DMS79 (cell line): ENCODE data around the gene RPS19BP1.
A peak's percentile ranks its signal among the peaks of the same experiment; 100 is the strongest.

Experiments used
- DNase-seq: peaks from one replicate; lab custom pipeline; 2025; lab: John Stamatoyannopoulos, UW

RPS19BP1 gene

GRCh38 chr22:39532215-39533073 is at the start of gene RPS19BP1:
RPS19BP1 (minus strand) TSS chr22:39532748; CDS start chr22:39532738, 10 bp downstream.
- peak; percentile 95 for DNase-seq

- DNase-seq, result no peak
Observed at GRCh38 chr22:39581303-39581702, 48.8 kb upstream of the RPS19BP1 start.

- no peak for DNase-seq
Observed at GRCh38 chr22:39580795-39581194, 48.2 kb upstream of the RPS19BP1 start.

GRCh38 chr22:39580006-39580441 is 47.5 kb upstream of the RPS19BP1 start:
- DNase-seq, result no peak

GRCh38 chr22:39577900-39578299 is 45.4 kb upstream of the RPS19BP1 start:
- DNase-seq, result no peak

GRCh38 chr22:39577366-39577765 is 44.8 kb upstream of the RPS19BP1 start:
- DNase-seq, result no peak

- DNase-seq, result no peak
Observed at GRCh38 chr22:39576027-39576426, 43.5 kb upstream of the RPS19BP1 start.

- no peak for DNase-seq
Observed at GRCh38 chr22:39575552-39575825, 42.9 kb upstream of the RPS19BP1 start.

- no peak for DNase-seq
Observed at GRCh38 chr22:39574779-39575551, 42.4 kb upstream of the RPS19BP1 start.

- DNase-seq, result no peak
Observed at GRCh38 chr22:39571538-39571937, 39.0 kb upstream of the RPS19BP1 start.

GRCh38 chr22:39570665-39571064 is 38.1 kb upstream of the RPS19BP1 start, which contains the start of gene CACNA1I:
CACNA1I (plus strand) TSS chr22:39570753; CDS start chr22:39570753, 0 bp downstream.
- no peak for DNase-seq

- no peak for DNase-seq
Observed at GRCh38 chr22:39570226-39570625, 37.7 kb upstream of the RPS19BP1 start.

GRCh38 chr22:39569066-39569465 is 36.5 kb upstream of the RPS19BP1 start:
- DNase-seq, result no peak

- no peak for DNase-seq
Observed at GRCh38 chr22:39568278-39568981, 35.9 kb upstream of the RPS19BP1 start.

- no peak for DNase-seq
Observed at GRCh38 chr22:39567135-39567946, 34.8 kb upstream of the RPS19BP1 start.

GRCh38 chr22:39565414-39565944 is 32.9 kb upstream of the RPS19BP1 start:
- DNase-seq, result no peak

- no peak for DNase-seq
Observed at GRCh38 chr22:39563571-39564428, 31.3 kb upstream of the RPS19BP1 start.

- no peak for DNase-seq
Observed at GRCh38 chr22:39562839-39563489, 30.4 kb upstream of the RPS19BP1 start.

- DNase-seq, result no peak
Observed at GRCh38 chr22:39560127-39560526, 27.6 kb upstream of the RPS19BP1 start.
